GM23338 (cell line): ENCODE data around the gene HRC. TPM values are rescaled to one million over a fixed set of nuclear protein-coding genes. Genes with fewer than 3 reads are reported as not detected.

ENCODE experiments used
- ATAC-seq: fragments of 200-7000 bp; cut with Tn5 transposase; 3 replicates; pipeline ENCODE4 v1.9.1; 2020
- DNase-seq: peaks from one replicate; pipeline ENCODE4 v3.0.0-alpha.2; 2015; ENCODE audit warnings: low spot score
- H2AFZ ChIP-seq: fragments of 200-600 bp; sonication (generic); 2 replicates; pipeline ENCODE4 v1.8.0; 2016; ENCODE audit warnings: antibody characterized with exemption, mild to moderate bottlenecking, moderate library complexity
- H3F3A ChIP-seq: fragments of 200-600 bp; sonication (generic); replicated peaks from 2 replicates; pipeline ENCODE4 v1.8.0; 2017; ENCODE audit warnings: antibody characterized with exemption, mixed run types, low read depth
- H3K27ac ChIP-seq: fragments of 200-600 bp; sonication (generic); 2 replicates; pipeline ENCODE4 v1.6.1; 2016; ENCODE audit warnings: low read depth
- H3K27me3 ChIP-seq: fragments of 200-600 bp; sonication (generic); 2 replicates; pipeline ENCODE4 v1.8.0; 2016; ENCODE audit warnings: mild to moderate bottlenecking, mixed run types, moderate library complexity; ENCODE audit not compliant: insufficient read depth
- H3K36me3 ChIP-seq: fragments of 200-600 bp; sonication (generic); 2 replicates; pipeline ENCODE4 v1.8.0; 2016; ENCODE audit warnings: mild to moderate bottlenecking; ENCODE audit not compliant: insufficient read depth
- H3K4me1 ChIP-seq: fragments of 200-600 bp; sonication (generic); 2 replicates; pipeline ENCODE4 v1.8.0; 2016; ENCODE audit warnings: mild to moderate bottlenecking, moderate library complexity; ENCODE audit not compliant: insufficient read depth
- H3K4me2 ChIP-seq: fragments of 200-600 bp; sonication (generic); 2 replicates; pipeline ENCODE4 v1.7.1; 2017; ENCODE audit warnings: mixed run types
- H3K4me3 ChIP-seq: fragments of 200-600 bp; sonication (generic); 2 replicates; pipeline ENCODE4 v1.6.1; 2016; ENCODE audit warnings: mixed run types
- H3K79me2 ChIP-seq: fragments of 200-600 bp; sonication (generic); replicated peaks from 2 replicates; pipeline ENCODE4 v1.8.0; 2017; ENCODE audit warnings: mild to moderate bottlenecking; ENCODE audit not compliant: insufficient read depth
- H3K9me2 ChIP-seq: fragments of 200-600 bp; sonication (generic); 2 replicates; pipeline ENCODE4 v1.8.0; 2017; ENCODE audit not compliant: insufficient read depth
- H4K20me1 ChIP-seq: fragments of 200-600 bp; sonication (generic); replicated peaks from 2 replicates; pipeline ENCODE4 v1.8.0; 2017; ENCODE audit warnings: mild to moderate bottlenecking; ENCODE audit not compliant: insufficient read depth
- H3K27ac Mint-ChIP-seq: 2 replicates; pipeline ENCODE4 v1.8.0; 2020; ENCODE audit warnings: inconsistent platforms, mild to moderate bottlenecking, moderate library complexity, mixed read lengths
- H3K27me3 Mint-ChIP-seq: 3 replicates; pipeline ENCODE4 v1.8.0; 2022; ENCODE audit warnings: low read depth, mild to moderate bottlenecking, moderate library complexity, mixed read lengths, inconsistent platforms; ENCODE audit not compliant: insufficient read depth, poor library complexity
- H3K36me3 Mint-ChIP-seq: 3 replicates; pipeline ENCODE4 v1.8.0; 2021; ENCODE audit warnings: low read depth, mild to moderate bottlenecking, inconsistent platforms, moderate library complexity, mixed read lengths
- H3K4me1 Mint-ChIP-seq: 3 replicates; pipeline ENCODE4 v1.8.0; 2020; ENCODE audit warnings: mild to moderate bottlenecking, inconsistent platforms, mixed read lengths
- H3K4me3 Mint-ChIP-seq: 3 replicates; pipeline ENCODE4 v1.8.0; 2021; ENCODE audit warnings: moderate library complexity, mild to moderate bottlenecking, inconsistent platforms, mixed read lengths
- H3K9me3 Mint-ChIP-seq: 3 replicates; pipeline ENCODE4 v1.8.0; 2020; ENCODE audit warnings: moderate library complexity, mild to moderate bottlenecking, inconsistent platforms, mixed read lengths
- CREB1 ChIP-seq: fragments of 250-450 bp; sonication (Bioruptor Pico); IDR thresholded peaks from 2 replicates; pipeline ENCODE4 v1.5.0; 2020; ENCODE audit warnings: low read depth, mild to moderate bottlenecking, moderate library complexity
- EZH2 ChIP-seq: fragments of 200-600 bp; sonication (generic); IDR thresholded peaks from one replicate; pipeline ENCODE4 v1.8.0; 2017; ENCODE audit warnings: antibody characterized with exemption, mild to moderate bottlenecking, low read depth; ENCODE audit not compliant: unreplicated experiment
- EZH2phosphoT487 ChIP-seq: fragments of 200-600 bp; sonication (generic); IDR thresholded peaks from one replicate; pipeline ENCODE4 v1.8.1; 2018; ENCODE audit warnings: antibody characterized with exemption; ENCODE audit not compliant: unreplicated experiment
- NANOG ChIP-seq: IDR thresholded peaks from 2 replicates; pipeline ENCODE4 v1.6.1; 2016; ENCODE audit warnings: antibody characterized with exemption, borderline replicate concordance
- POLR2AphosphoS5 ChIP-seq: IDR thresholded peaks from 2 replicates; pipeline ENCODE4 v1.6.1; 2016; ENCODE audit warnings: antibody characterized with exemption, low read depth
- STAT1 ChIP-seq: IDR thresholded peaks from one replicate; pipeline ENCODE4 v1.6.1; 2016; ENCODE audit warnings: antibody characterized with exemption; ENCODE audit not compliant: unreplicated experiment
- ZNF114 ChIP-seq: fragments of 250-450 bp; sonication (Bioruptor Pico); IDR thresholded peaks from 2 replicates; pipeline ENCODE4 v1.5.0; 2020; ENCODE audit warnings: mild to moderate bottlenecking, moderate library complexity
- ZNF462 ChIP-seq: fragments of 250-450 bp; sonication (Bioruptor Pico); IDR thresholded peaks from 2 replicates; pipeline ENCODE4 v1.5.0; 2020; ENCODE audit warnings: mild to moderate bottlenecking, moderate library complexity
- polyA plus RNA-seq: library from polyadenylated mRNA; unstranded; fragments of >200 nt; fragmentation: Nextera tagmentation; extraction: Ambion mirVana; gene quantifications from 2 replicates; pipeline ENCODE4 v1.2.1, GENCODE V29; 2016
- total RNA-seq: library from RNA; depleted of rRNA; stranded (reverse); fragments of >200 nt; shearing (Covaris generic); gene quantifications from 2 replicates; pipeline ENCODE4 v1.2.3, GENCODE V29; 2014
- TF ChIP-seq, protein P1 (sequence below), 2 experiments: fragments of 200-600 bp in 1 of 2; sonication (generic) in 1 of 2; conservative IDR thresholded peaks; 2 replicates each; pipeline versions ENCODE4 v1.5.1 to v1.6.1; 2016 to 2017; ENCODE audit warnings: antibody characterized with exemption in 2 of 2, low read depth in 2 of 2, mild to moderate bottlenecking in 2 of 2, moderate library complexity in 1 of 2

HRC gene
- total and polyA plus RNA-seq, 2 experiments from 2014 or later: 1.4 to 2.0 TPM

GRCh38 chr19:49133621-49134454 lies 21.4 kb downstream of the HRC start:
- no peak for TF ChIP-seq EZH2
- no peak for TF ChIP-seq ZNF462 (CRISPR knock-in tag)
- no peak for TF ChIP-seq EZH2phosphoT487
- TF ChIP-seq CREB1 (CRISPR knock-in tag): no peak
- TF ChIP-seq, protein P1, sequence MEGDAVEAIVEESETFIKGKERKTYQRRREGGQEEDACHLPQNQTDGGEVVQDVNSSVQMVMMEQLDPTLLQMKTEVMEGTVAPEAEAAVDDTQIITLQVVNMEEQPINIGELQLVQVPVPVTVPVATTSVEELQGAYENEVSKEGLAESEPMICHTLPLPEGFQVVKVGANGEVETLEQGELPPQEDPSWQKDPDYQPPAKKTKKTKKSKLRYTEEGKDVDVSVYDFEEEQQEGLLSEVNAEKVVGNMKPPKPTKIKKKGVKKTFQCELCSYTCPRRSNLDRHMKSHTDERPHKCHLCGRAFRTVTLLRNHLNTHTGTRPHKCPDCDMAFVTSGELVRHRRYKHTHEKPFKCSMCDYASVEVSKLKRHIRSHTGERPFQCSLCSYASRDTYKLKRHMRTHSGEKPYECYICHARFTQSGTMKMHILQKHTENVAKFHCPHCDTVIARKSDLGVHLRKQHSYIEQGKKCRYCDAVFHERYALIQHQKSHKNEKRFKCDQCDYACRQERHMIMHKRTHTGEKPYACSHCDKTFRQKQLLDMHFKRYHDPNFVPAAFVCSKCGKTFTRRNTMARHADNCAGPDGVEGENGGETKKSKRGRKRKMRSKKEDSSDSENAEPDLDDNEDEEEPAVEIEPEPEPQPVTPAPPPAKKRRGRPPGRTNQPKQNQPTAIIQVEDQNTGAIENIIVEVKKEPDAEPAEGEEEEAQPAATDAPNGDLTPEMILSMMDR (conservative IDR thresholded peaks at IDR 0.05; ENCODE audit: low read depth in 2 of 2): peak in 1 of 2 experiments; percentile 38; a peak in 1 of 4 replicates
- no peak for TF ChIP-seq NANOG
- TF ChIP-seq ZNF114 (CRISPR knock-in tag): no peak
- no peak for TF ChIP-seq STAT1
- TF ChIP-seq POLR2AphosphoS5: no peak
- no peaks in the 10 kb centered on the region for H4K20me1 ChIP-seq
- peak overlapping the region; percentile 64 for H3K4me3 Mint-ChIP-seq
- H3K36me3 Mint-ChIP-seq: peaks cover 39% of the 10 kb centered on the region
- ATAC-seq (peak; percentile 62), DNase-seq (peak; percentile 91)
- H3K9me3 Mint-ChIP-seq: no peaks in the 10 kb centered on the region
- H3F3A ChIP-seq: peaks cover 17% of the 10 kb centered on the region; the same call in 1 of the 2 replicates
- H3K9me2 ChIP-seq: no peaks in the 10 kb centered on the region
- peaks cover 14% of the 10 kb centered on the region for H3K4me1 ChIP-seq
- H3K27me3 ChIP-seq: no peaks in the 10 kb centered on the region
- peaks cover 3% of the 10 kb centered on the region; the same call in 1 of the 2 replicates for H3K36me3 ChIP-seq
- no peak overlapping the region for H3K27ac ChIP-seq
- H3K27ac Mint-ChIP-seq: no peak overlapping the region
- no peaks in the 10 kb centered on the region for H3K79me2 ChIP-seq
- peak overlapping the region; percentile 94 for H2AFZ ChIP-seq
- H3K4me1 Mint-ChIP-seq: peaks cover 25% of the 10 kb centered on the region
- H3K4me3 ChIP-seq: peak overlapping the region; percentile 67
- peaks cover 15% of the 10 kb centered on the region for H3K27me3 Mint-ChIP-seq
- peak overlapping the region; percentile 77 for H3K4me2 ChIP-seq
